Measurements from ENCODE around the gene MRPL24. TPM values are rescaled to one million over a fixed set of nuclear protein-coding genes. Genes with fewer than 3 reads are reported as not detected.

MRPL24 gene
- total and polyA plus RNA-seq, 9 of the 15 experiments (the other 6 are each of a cell fraction or from before 2014, with no cell fraction given) = 74.3 to 267 (median 113) TPM

DNA sequence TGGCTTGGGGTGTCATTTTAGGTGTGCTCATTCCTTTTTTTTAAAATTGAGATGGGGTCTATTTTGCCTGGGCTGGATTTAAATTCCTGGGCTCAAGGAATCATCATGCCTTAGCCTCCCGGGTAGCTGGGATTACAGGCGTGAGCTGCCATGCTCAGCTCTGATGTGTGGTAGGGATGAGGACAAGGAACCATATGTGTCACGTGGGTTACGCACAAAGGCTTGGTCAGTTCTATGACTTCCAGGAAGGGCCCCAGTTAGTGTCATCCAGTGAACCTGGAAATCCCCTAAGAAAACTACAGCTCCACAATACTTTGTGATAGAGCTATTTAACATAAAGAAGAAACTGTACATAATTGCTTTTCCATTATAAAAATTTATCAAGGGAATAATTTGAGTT lies 19.4 kb downstream of the MRPL24 start:
- peaks cover 22% of the 10 kb centered on the region; the same call in 1 of the 2 replicates for H4K20me1 ChIP-seq (replicated peaks; ENCODE audit: control insufficient read depth, insufficient read depth, low read length)
- ATAC-seq (no peak), FAIRE-seq (no peak), DNase-seq (ENCODE audit: extremely low read depth in 1 of 4, low spot score in 3 of 4) (no peak)
- TF ChIP-seq SRSF3 (IDR thresholded peaks at IDR 0.05; ENCODE audit: insufficient read depth, low read length) (no peak), TBP (optimal IDR thresholded peaks at IDR 0.05; ENCODE audit: low read depth, low read length) (no peak), FOS (IDR thresholded peaks at IDR 0.05; ENCODE audit: extremely low read depth, insufficient read length) (no peak), RFX1 (IDR thresholded peaks at IDR 0.05) (no peak), SAFB (IDR thresholded peaks at IDR 0.05; ENCODE audit: borderline replicate concordance, low read depth, low read length) (no peak), XRCC4 (IDR thresholded peaks at IDR 0.05; ENCODE audit: extremely low read depth, insufficient read depth, insufficient read length) (no peak), KLF16 (IDR thresholded peaks at IDR 0.05) (no peak), FOXP1 (CRISPR knock-in tag; IDR thresholded peaks at IDR 0.05) (no peak), RHOXF2B (CRISPR knock-in tag; conservative IDR thresholded peaks at IDR 0.05) (no peak), SMAD3 (CRISPR knock-in tag; conservative IDR thresholded peaks at IDR 0.05) (no peak), RBM17 (IDR thresholded peaks at IDR 0.05; ENCODE audit: borderline replicate concordance, low read depth, low read length) (no peak), THRB (CRISPR knock-in tag; conservative IDR thresholded peaks at IDR 0.05) (no peak), NCOA1 (IDR thresholded peaks at IDR 0.05; ENCODE audit: low read depth) (no peak)
- peaks cover 65% of the 10 kb centered on the region for H3K36me3 ChIP-seq (ENCODE audit: control insufficient read depth, insufficient read depth, low read length)
- ChIA-PET CTCF (ENCODE audit: low intra/inter-chr PET ratio) (interaction anchor here (0.7 kb wide), 2 partner anchors 32 to 333 kb away, joined by 3 to 4 read pairs; no protein-coding TSS in a partner anchor), POLR2A (interaction anchor here (0.6 to 1.9 kb wide), 5 partner anchors 9 to 32 kb away, joined by 3 to 7 read pairs (median 4); no protein-coding TSS in a partner anchor)
- H3K79me2 ChIP-seq (ENCODE audit: control insufficient read depth, insufficient read depth, low read length) = peaks cover 43% of the 10 kb centered on the region
- H2AFZ ChIP-seq (ENCODE audit: low read depth, low read length) = no peak overlapping the region
- H3K4me1 ChIP-seq (replicated peaks in 1 of 2; ENCODE audit: control insufficient read depth in 2 of 2, insufficient read depth in 2 of 2, low read length in 2 of 2) = peaks cover 5 to 10% of the 10 kb centered on the region in 2 experiments; a peak in 2 of 5 replicates
- H3K9me3 ChIP-seq (replicated peaks; ENCODE audit: control insufficient read depth, insufficient read depth, low read depth, low read length) = no peaks in the 10 kb centered on the region
- intact Hi-C loops (cut with micrococcal nuclease) = no loop called here
- no peak overlapping the region for H3K9ac ChIP-seq (ENCODE audit: insufficient read depth in 1 of 2, low read depth in 2 of 2, low read length in 2 of 2)
- no TSS peak for BruUV-seq (replicated peaks)
- no peak overlapping the region for H3K4me2 ChIP-seq (ENCODE audit: insufficient read depth, low read length)
- no peak overlapping the region for H3K27ac ChIP-seq (ENCODE audit: extremely low read depth, low read depth, low read length)
- H3K27me3 ChIP-seq (ENCODE audit: control insufficient read depth in 2 of 2, insufficient read depth in 2 of 2, low read length in 2 of 2) = no peaks in the 10 kb centered on the region
- 96% methylated on average over 4 of the region's 4 CpGs for WGBS (ENCODE audit: insufficient coverage, low coverage, missing lambda C conversion rate)
- no peak overlapping the region for H3K4me3 ChIP-seq
- H3K9me1 ChIP-seq (ENCODE audit: control insufficient read depth, insufficient read depth, low read length) = no peaks in the 10 kb centered on the region
- in situ Hi-C loops (cut with MboI) = no loop called here
